Sigmoid colon (tissue), 7 donors: ENCODE measurements around the gene HOXC9. TPM values are rescaled to one million over a fixed set of nuclear protein-coding genes. Genes with fewer than 3 reads are reported as not detected.

Experiments
- DNase-seq: peaks from one replicate; pipeline ENCODE4 v3.0.0-alpha.2; 2019
- H3K27ac ChIP-seq, 4 donors: fragments of 200-600 bp; sonication (generic); one replicate each; pipeline ENCODE4 v1.5.1; 2016 to 2019; ENCODE audit warnings: mild to moderate bottlenecking in 1 of 4
- H3K27me3 ChIP-seq, 3 donors: fragments of 200-600 bp; sonication (generic); one replicate each; pipeline ENCODE4 v1.5.1; 2019; ENCODE audit warnings: mild to moderate bottlenecking in 1 of 3
- H3K36me3 ChIP-seq, 4 donors: fragments of 200-600 bp; sonication (generic); one replicate each; pipeline ENCODE4 v1.5.1; 2016 to 2019
- H3K4me1 ChIP-seq, 4 donors: fragments of 200-600 bp; sonication (generic); one replicate each; pipeline ENCODE4 v1.5.1; 2017 to 2019
- H3K4me3 ChIP-seq, 4 donors: fragments of 200-600 bp; sonication (generic); one replicate each; pipeline ENCODE4 v1.5.1; 2017 to 2019; ENCODE audit warnings: mild to moderate bottlenecking in 2 of 4, moderate library complexity in 1 of 4
- H3K9me3 ChIP-seq, 4 donors: fragments of 200-600 bp in 3 of 4; sonication (generic) in 3 of 4; one replicate each; pipeline versions ENCODE4 v1.5.1 to v1.6.1; 2013 to 2019
- CTCF ChIP-seq, 4 experiments: fragments of 450-650 bp in 3 of 4; fragments of 200-600 bp in 1 of 4; IDR thresholded peaks; one replicate each; pipeline ENCODE4 v1.5.1; 2016 to 2019; ENCODE audit warnings: antibody characterized with exemption in 4 of 4, mild to moderate bottlenecking in 3 of 4, moderate library complexity in 2 of 4
- EP300 ChIP-seq, 4 donors: sonication (generic); formaldehyde crosslinking; IDR thresholded peaks; one replicate each; pipeline ENCODE4 v1.6.1; 2017; ENCODE audit warnings: antibody characterized with exemption in 4 of 4
- POLR2A ChIP-seq, 2 donors: fragments of 450-650 bp; IDR thresholded peaks; one replicate each; pipeline ENCODE4 v1.6.1; 2016; ENCODE audit warnings: antibody characterized with exemption in 2 of 2, mild to moderate bottlenecking in 2 of 2, moderate library complexity in 2 of 2
- POLR2AphosphoS5 ChIP-seq, 4 donors: sonication (generic); formaldehyde crosslinking; IDR thresholded peaks; one replicate each; pipeline ENCODE4 v1.6.1; 2017; ENCODE audit warnings: antibody characterized with exemption in 4 of 4
- WGBS, 2 donors: extraction: QIAGEN DNeasy Blood & Tissue Kit; methylation state at CpG; one replicate each; pipeline ENCODE4 v1.1.7; 2013; 5-methylcytosine and 5-hydroxymethylcytosine counted together
- intact Hi-C: fragments of 100-400 bp; cut with DNase I; formaldehyde crosslinking; loops from one replicate; pipeline ENCODE4 v1.15.1; 2023
- polyA plus RNA-seq, 3 donors: library from polyadenylated mRNA; stranded (reverse); fragments of 200-250 nt; gene quantifications; one replicate each; pipeline ENCODE4 v1.2.3, GENCODE V29; 2013
- total RNA-seq, 4 donors: library from RNA; depleted of rRNA; stranded (reverse); fragments of >200 nt; gene quantifications; one replicate each; pipeline ENCODE4 v1.1.0, GENCODE V29; 2016
- donor health status: healthy with polysubstance abuse.
- donor health status: Bipolar disorder and iron deficiency.
- donor health status: healthy.

Gene HOXC9
- total and polyA plus RNA-seq, 7 donors: 0.04 TPM; not detected in 6

GRCh38 chr12:53969588-53970259 lies 30.2 kb upstream of the HOXC9 start:
- DNase-seq: no peak
- no peaks in the 10 kb centered on the region for H3K36me3 ChIP-seq
- intact Hi-C loops: no loop called here
- WGBS, 2 donors: 17 to 29% methylated on average over 12 of the region's 12 CpGs
- H3K4me1 ChIP-seq: peaks cover 0 to 33% (median 28%) of the 10 kb centered on the region in 4 donors
- H3K9me3 ChIP-seq: no peaks in the 10 kb centered on the region
- no peak overlapping the region for H3K27ac ChIP-seq
- no peak for TF ChIP-seq CTCF (IDR thresholded peaks at IDR 0.05)
- TF ChIP-seq EP300 (IDR thresholded peaks at IDR 0.05): no peak
- TF ChIP-seq POLR2AphosphoS5 (IDR thresholded peaks at IDR 0.05): no peak
- no peak for TF ChIP-seq POLR2A (IDR thresholded peaks at IDR 0.05)
- no peak overlapping the region for H3K4me3 ChIP-seq
- H3K27me3 ChIP-seq: peaks cover 95 to 100% (median 98%) of the 10 kb centered on the region in 3 donors

GRCh38 chr12:53970451-53970850 lies 29.5 kb upstream of the HOXC9 start:
- Histone ChIP-seq H3K4me1 (peaks cover 0 to 40% (median 35%) of the 10 kb centered on the region in 4 donors), H3K4me3 (no peak overlapping the region), H3K27me3 (peaks cover 95 to 100% (median 98%) of the 10 kb centered on the region in 3 donors), H3K36me3 (no peaks in the 10 kb centered on the region), H3K9me3 (no peaks in the 10 kb centered on the region), H3K27ac (no peak overlapping the region)
- 25 to 27% methylated on average over 4 of the region's 4 CpGs for WGBS, 2 donors
- TF ChIP-seq CTCF (IDR thresholded peaks at IDR 0.05): no peak
- TF ChIP-seq POLR2A (IDR thresholded peaks at IDR 0.05): no peak
- TF ChIP-seq EP300 (IDR thresholded peaks at IDR 0.05): no peak
- TF ChIP-seq POLR2AphosphoS5 (IDR thresholded peaks at IDR 0.05): no peak
- DNase-seq: no peak
- intact Hi-C loops: no loop called here

GRCh38 chr12:53971129-53971528 lies 28.8 kb upstream of the HOXC9 start:
- Histone ChIP-seq H3K4me3 (no peak overlapping the region), H3K27ac (no peak overlapping the region), H3K27me3 (peaks cover 96 to 100% (median 98%) of the 10 kb centered on the region in 3 donors), H3K9me3 (no peaks in the 10 kb centered on the region), H3K4me1 (peaks cover 0 to 37% (median 33%) of the 10 kb centered on the region in 4 donors), H3K36me3 (no peaks in the 10 kb centered on the region)
- TF ChIP-seq POLR2AphosphoS5 (IDR thresholded peaks at IDR 0.05): no peak
- no peak for TF ChIP-seq CTCF (IDR thresholded peaks at IDR 0.05)
- TF ChIP-seq EP300 (IDR thresholded peaks at IDR 0.05): no peak
- no peak for TF ChIP-seq POLR2A (IDR thresholded peaks at IDR 0.05)
- intact Hi-C loops: no loop called here
- no peak for DNase-seq
- 75 to 80% methylated on average over 3 of the region's 3 CpGs for WGBS, 2 donors

GRCh38 chr12:53971686-53972085 lies 28.3 kb upstream of the HOXC9 start:
- H3K9me3 ChIP-seq: no peaks in the 10 kb centered on the region
- WGBS, 2 donors: 33 to 34% methylated on average over 2 of the region's 2 CpGs
- no peaks in the 10 kb centered on the region for H3K36me3 ChIP-seq
- H3K4me1 ChIP-seq: peaks cover 0 to 32% (median 27%) of the 10 kb centered on the region in 4 donors
- TF ChIP-seq EP300 (IDR thresholded peaks at IDR 0.05): no peak
- peaks cover 97 to 100% (median 98%) of the 10 kb centered on the region in 3 donors for H3K27me3 ChIP-seq
- H3K27ac ChIP-seq: no peak overlapping the region
- DNase-seq: no peak
- intact Hi-C loops: no loop called here
- no peak overlapping the region for H3K4me3 ChIP-seq

- H3K9me3 ChIP-seq: no peaks in the 10 kb centered on the region
- H3K27me3 ChIP-seq: peaks cover 98 to 100% (median 98%) of the 10 kb centered on the region in 3 donors
- TF ChIP-seq CTCF (IDR thresholded peaks at IDR 0.05): no peak
- no peak for TF ChIP-seq POLR2AphosphoS5 (IDR thresholded peaks at IDR 0.05)
- no peak for TF ChIP-seq EP300 (IDR thresholded peaks at IDR 0.05)
- no peak for TF ChIP-seq POLR2A (IDR thresholded peaks at IDR 0.05)
- 24 to 26% methylated on average over 9 of the region's 9 CpGs for WGBS, 2 donors
- DNase-seq: no peak
- H3K4me3 ChIP-seq: no peak overlapping the region
- H3K27ac ChIP-seq: no peak overlapping the region
- intact Hi-C loops: no loop called here
- no peaks in the 10 kb centered on the region for H3K36me3 ChIP-seq
- H3K4me1 ChIP-seq: peaks cover 0 to 30% (median 26%) of the 10 kb centered on the region in 4 donors
Measured at GRCh38 chr12:53972152-53972702, 27.7 kb upstream of the HOXC9 start.
